ENCODE results near the gene FOXL2. TPM values are rescaled to one million over a fixed set of nuclear protein-coding genes. Genes with fewer than 3 reads are reported as not detected.

FOXL2 gene
- total and polyA plus RNA-seq, 7 experiments from 2014 or later = not detected

- no peaks in the 10 kb centered on the region for H3K9me3 Mint-ChIP-seq
Observed at GRCh38 chr3:138908846-138909245, 38.1 kb downstream of the FOXL2 start.

GRCh38 chr3:138907539-138907938 is 39.4 kb downstream of the FOXL2 start:
- no peak overlapping the region for H3K27ac ChIP-seq (ENCODE audit: low read depth, low read length)
- ChIA-PET POLR2A (no interaction called here), CTCF (no interaction called here)
- no peaks in the 10 kb centered on the region for H3K36me3 ChIP-seq (ENCODE audit: control insufficient read depth in 2 of 3, insufficient read depth in 3 of 3, low read length in 3 of 3)
- peaks cover 0 to 5% (median 0%) of the 10 kb centered on the region in 5 donors for H3K27me3 Mint-ChIP-seq
- H3K4me1 ChIP-seq (ENCODE audit: control insufficient read depth in 2 of 2, insufficient read depth in 2 of 2, low read length in 2 of 2) = no peaks in the 10 kb centered on the region
- H3K4me3 Mint-ChIP-seq = no peak overlapping the region
- no peak for DNase-seq
- no peak overlapping the region for H3K4me3 ChIP-seq (ENCODE audit: low read length)
- H3K9me3 ChIP-seq (ENCODE audit: control insufficient read depth in 2 of 3, low read length in 3 of 3) = no peaks in the 10 kb centered on the region
- peaks cover 0 to 2% (median 0%) of the 10 kb centered on the region in 7 donors for H3K4me1 Mint-ChIP-seq
- H3K27ac Mint-ChIP-seq = no peak overlapping the region
- no peaks in the 10 kb centered on the region for H3K9me3 Mint-ChIP-seq
- ATAC-seq = no peak
- H3K27me3 ChIP-seq (ENCODE audit: control insufficient read depth in 2 of 2, insufficient read depth in 2 of 2, low read length in 2 of 2) = no peaks in the 10 kb centered on the region
- intact Hi-C loops (cut with micrococcal nuclease) = no loop called here
- H3K36me3 Mint-ChIP-seq = no peaks in the 10 kb centered on the region

More at GRCh38 chr3:138908846-138909245, 38.1 kb downstream of the FOXL2 start:
- no peak for DNase-seq
- Mint-ChIP-seq H3K27ac (no peak overlapping the region), H3K27me3 (peaks cover 0 to 5% (median 0%) of the 10 kb centered on the region in 5 donors), H3K4me3 (no peak overlapping the region), H3K36me3 (no peaks in the 10 kb centered on the region), H3K4me1 (peaks cover 0 to 2% (median 0%) of the 10 kb centered on the region in 7 donors)
- Histone ChIP-seq H3K27me3 (ENCODE audit: control insufficient read depth in 2 of 2, insufficient read depth in 2 of 2, low read length in 2 of 2) (no peaks in the 10 kb centered on the region), H3K4me1 (ENCODE audit: control insufficient read depth in 2 of 2, insufficient read depth in 2 of 2, low read length in 2 of 2) (no peaks in the 10 kb centered on the region), H3K4me3 (ENCODE audit: low read length) (no peak overlapping the region), H3K9me3 (ENCODE audit: control insufficient read depth in 2 of 3, low read length in 3 of 3) (no peaks in the 10 kb centered on the region), H3K36me3 (ENCODE audit: control insufficient read depth in 2 of 3, insufficient read depth in 3 of 3, low read length in 3 of 3) (no peaks in the 10 kb centered on the region), H3K27ac (ENCODE audit: low read depth, low read length) (no peak overlapping the region)
- CTCF ChIA-PET = interaction anchor here (1.3 kb wide), 1 partner anchor 12 kb away, joined by 3 read pairs; no protein-coding TSS in a partner anchor
- peak; percentile 48 for ATAC-seq
- POLR2A ChIA-PET = no interaction called here
- intact Hi-C loops (cut with micrococcal nuclease) = no loop called here

- Histone ChIP-seq H3K4me1 (ENCODE audit: control insufficient read depth in 2 of 2, insufficient read depth in 2 of 2, low read length in 2 of 2) (no peaks in the 10 kb centered on the region), H3K27me3 (ENCODE audit: control insufficient read depth in 2 of 2, insufficient read depth in 2 of 2, low read length in 2 of 2) (no peaks in the 10 kb centered on the region), H3K36me3 (ENCODE audit: control insufficient read depth in 2 of 3, insufficient read depth in 3 of 3, low read length in 3 of 3) (no peaks in the 10 kb centered on the region), H3K9me3 (ENCODE audit: control insufficient read depth in 2 of 3, low read length in 3 of 3) (no peaks in the 10 kb centered on the region), H3K4me3 (ENCODE audit: low read length) (no peak overlapping the region), H3K27ac (ENCODE audit: low read depth, low read length) (no peak overlapping the region)
- H3K4me3 Mint-ChIP-seq = no peak overlapping the region
- H3K9me3 Mint-ChIP-seq = no peaks in the 10 kb centered on the region
- POLR2A ChIA-PET = no interaction called here
- no peaks in the 10 kb centered on the region for H3K36me3 Mint-ChIP-seq
- intact Hi-C loops (cut with micrococcal nuclease) = no loop called here
- DNase-seq (no peak), ATAC-seq (no peak)
- no peaks in the 10 kb centered on the region for H3K27me3 Mint-ChIP-seq
- CTCF ChIA-PET = interaction anchor here (1.9 kb wide), 1 partner anchor 14 kb away, joined by 10 read pairs; no protein-coding TSS in a partner anchor
- peaks cover 0 to 1% (median 0%) of the 10 kb centered on the region in 7 donors for H3K4me1 Mint-ChIP-seq
- H3K27ac Mint-ChIP-seq = peak overlapping the region in 1 of 9 donors; percentile 42
Observed at GRCh38 chr3:138902171-138902570, 44.8 kb downstream of the FOXL2 start.

DNA sequence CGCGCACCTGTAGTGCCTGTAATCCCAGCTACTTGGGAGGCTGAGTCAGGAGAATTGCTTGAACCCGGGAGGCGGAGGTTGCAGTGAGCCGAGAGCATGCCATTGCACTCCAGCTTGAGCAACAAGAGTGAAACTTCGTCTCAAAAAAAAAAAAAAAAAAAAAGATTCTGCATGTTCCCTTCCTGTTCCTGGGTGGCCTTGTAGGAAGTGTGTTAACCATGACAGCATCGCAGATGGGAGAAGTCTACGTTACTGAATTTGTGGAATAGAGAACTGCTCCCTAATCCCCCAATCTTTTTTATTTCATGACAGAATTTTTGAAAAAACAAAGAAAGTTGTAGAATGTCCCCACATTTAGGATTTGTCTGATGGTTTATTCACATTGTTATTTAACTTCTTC is 45.4 kb downstream of the FOXL2 start:
- no peak overlapping the region for H3K4me3 ChIP-seq (ENCODE audit: low read length)
- CTCF ChIA-PET = interaction anchor here (1.9 kb wide), 1 partner anchor 14 kb away, joined by 10 read pairs; no protein-coding TSS in a partner anchor
- no peaks in the 10 kb centered on the region for H3K9me3 ChIP-seq (ENCODE audit: control insufficient read depth in 2 of 3, low read length in 3 of 3)
- no peaks in the 10 kb centered on the region for H3K36me3 ChIP-seq (ENCODE audit: control insufficient read depth in 2 of 3, insufficient read depth in 3 of 3, low read length in 3 of 3)
- Mint-ChIP-seq H3K36me3 (no peaks in the 10 kb centered on the region), H3K27me3 (no peaks in the 10 kb centered on the region), H3K27ac (no peak overlapping the region), H3K9me3 (no peaks in the 10 kb centered on the region), H3K4me1 (peaks cover 0 to 4% (median 0%) of the 10 kb centered on the region in 7 donors), H3K4me3 (no peak overlapping the region)
- H3K4me1 ChIP-seq (ENCODE audit: control insufficient read depth in 2 of 2, insufficient read depth in 2 of 2, low read length in 2 of 2) = no peaks in the 10 kb centered on the region
- no peak overlapping the region for H3K27ac ChIP-seq (ENCODE audit: low read depth, low read length)
- ATAC-seq = no peak
- POLR2A ChIA-PET = no interaction called here
- DNase-seq = no peak
- no peaks in the 10 kb centered on the region for H3K27me3 ChIP-seq (ENCODE audit: control insufficient read depth in 2 of 2, insufficient read depth in 2 of 2, low read length in 2 of 2)
- intact Hi-C loops (cut with micrococcal nuclease) = no loop called here

- H3K9me3 ChIP-seq (ENCODE audit: control insufficient read depth in 2 of 3, low read length in 3 of 3) = no peaks in the 10 kb centered on the region
- Mint-ChIP-seq H3K4me1 (peaks cover 0 to 4% (median 0%) of the 10 kb centered on the region in 7 donors), H3K4me3 (no peak overlapping the region), H3K9me3 (no peaks in the 10 kb centered on the region), H3K27me3 (no peaks in the 10 kb centered on the region), H3K36me3 (no peaks in the 10 kb centered on the region), H3K27ac (peak overlapping the region in 1 of 9 donors; percentile 12)
- H3K36me3 ChIP-seq (ENCODE audit: control insufficient read depth in 2 of 3, insufficient read depth in 3 of 3, low read length in 3 of 3) = no peaks in the 10 kb centered on the region
- ATAC-seq (no peak), DNase-seq (no peak)
- H3K4me1 ChIP-seq (ENCODE audit: control insufficient read depth in 2 of 2, insufficient read depth in 2 of 2, low read length in 2 of 2) = no peaks in the 10 kb centered on the region
- no peak overlapping the region for H3K4me3 ChIP-seq (ENCODE audit: low read length)
- no peak overlapping the region for H3K27ac ChIP-seq (ENCODE audit: low read depth, low read length)
- intact Hi-C loops (cut with micrococcal nuclease) = no loop called here
- no peaks in the 10 kb centered on the region for H3K27me3 ChIP-seq (ENCODE audit: control insufficient read depth in 2 of 2, insufficient read depth in 2 of 2, low read length in 2 of 2)
- ChIA-PET CTCF (interaction anchor here (0.6 to 2.8 kb wide), 3 partner anchors 16 to 64 kb away, joined by 3 to 11 read pairs (median 3); no protein-coding TSS in a partner anchor), POLR2A (no interaction called here)
Observed at GRCh38 chr3:138899351-138899991, 47.5 kb downstream of the FOXL2 start.

GRCh38 chr3:138898708-138899107 is 48.2 kb downstream of the FOXL2 start:
- Mint-ChIP-seq H3K4me1 (peaks cover 0 to 4% (median 0%) of the 10 kb centered on the region in 7 donors), H3K27me3 (no peaks in the 10 kb centered on the region), H3K9me3 (no peaks in the 10 kb centered on the region), H3K4me3 (no peak overlapping the region), H3K27ac (no peak overlapping the region), H3K36me3 (no peaks in the 10 kb centered on the region)
- DNase-seq (no peak), ATAC-seq (no peak)
- H3K27ac ChIP-seq (ENCODE audit: low read depth, low read length) = no peak overlapping the region
- POLR2A ChIA-PET = interaction anchor here (0.5 kb wide), 1 partner anchor 552 kb away, joined by 4 read pairs; no protein-coding TSS in a partner anchor
- H3K36me3 ChIP-seq (ENCODE audit: control insufficient read depth in 2 of 3, insufficient read depth in 3 of 3, low read length in 3 of 3) = no peaks in the 10 kb centered on the region
- no peaks in the 10 kb centered on the region for H3K27me3 ChIP-seq (ENCODE audit: control insufficient read depth in 2 of 2, insufficient read depth in 2 of 2, low read length in 2 of 2)
- intact Hi-C loops (cut with micrococcal nuclease) = no loop called here
- H3K4me3 ChIP-seq (ENCODE audit: low read length) = no peak overlapping the region
- CTCF ChIA-PET = interaction anchor here (0.6 to 2.8 kb wide), 2 partner anchors 17 to 63 kb away, joined by 3 to 11 read pairs; no protein-coding TSS in a partner anchor
- H3K9me3 ChIP-seq (ENCODE audit: control insufficient read depth in 2 of 3, low read length in 3 of 3) = no peaks in the 10 kb centered on the region
- H3K4me1 ChIP-seq (ENCODE audit: control insufficient read depth in 2 of 2, insufficient read depth in 2 of 2, low read length in 2 of 2) = no peaks in the 10 kb centered on the region

DNA sequence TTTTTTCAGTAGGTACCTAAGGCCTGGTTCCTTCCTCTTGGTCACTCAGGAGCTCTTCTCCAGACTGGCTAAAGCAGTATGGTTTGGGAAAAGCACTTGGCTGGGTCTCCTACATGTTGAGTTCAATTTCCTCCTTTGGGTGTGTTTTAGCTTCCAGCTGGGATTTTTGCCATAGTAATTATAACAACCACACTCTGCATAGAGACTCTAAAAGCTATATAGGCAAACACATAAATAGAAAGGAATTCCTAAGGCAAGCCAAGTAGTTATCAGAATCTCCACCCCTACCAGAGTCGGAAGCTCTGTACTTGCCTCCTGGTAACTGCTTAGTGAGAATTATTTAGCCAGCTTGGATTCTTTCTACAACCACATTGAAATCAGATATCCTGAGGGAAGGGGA is 48.6 kb downstream of the FOXL2 start:
- Mint-ChIP-seq H3K9me3 (no peaks in the 10 kb centered on the region), H3K4me1 (peaks cover 0 to 4% (median 0%) of the 10 kb centered on the region in 7 donors), H3K27ac (no peak overlapping the region), H3K27me3 (no peaks in the 10 kb centered on the region), H3K4me3 (no peak overlapping the region), H3K36me3 (no peaks in the 10 kb centered on the region)
- Histone ChIP-seq H3K9me3 (ENCODE audit: control insufficient read depth in 2 of 3, low read length in 3 of 3) (no peaks in the 10 kb centered on the region), H3K4me1 (ENCODE audit: control insufficient read depth in 2 of 2, insufficient read depth in 2 of 2, low read length in 2 of 2) (no peaks in the 10 kb centered on the region), H3K27ac (ENCODE audit: low read depth, low read length) (no peak overlapping the region), H3K4me3 (ENCODE audit: low read length) (no peak overlapping the region), H3K27me3 (ENCODE audit: control insufficient read depth in 2 of 2, insufficient read depth in 2 of 2, low read length in 2 of 2) (no peaks in the 10 kb centered on the region), H3K36me3 (ENCODE audit: control insufficient read depth in 2 of 3, insufficient read depth in 3 of 3, low read length in 3 of 3) (no peaks in the 10 kb centered on the region)
- ChIA-PET CTCF (interaction anchor here (2.8 kb wide), 1 partner anchor 17 kb away, joined by 11 read pairs; no protein-coding TSS in a partner anchor), POLR2A (interaction anchor here (0.5 kb wide), 1 partner anchor 552 kb away, joined by 4 read pairs; no protein-coding TSS in a partner anchor)
- DNase-seq (no peak), ATAC-seq (no peak)
- intact Hi-C loops (cut with micrococcal nuclease) = no loop called here
